H9 (cell line): ENCODE data around the gene DAGLB. TPM values are rescaled to one million over a fixed set of nuclear protein-coding genes. Genes with fewer than 3 reads are reported as not detected.

Source experiments
- DNase-seq: peaks from one replicate; pipeline ENCODE4 v3.0.0-alpha.2; 2017
- H2AFZ ChIP-seq: one replicate; pipeline ENCODE4 v1.6.1; 2013; ENCODE audit warnings: mild to moderate bottlenecking, low read length, control low read depth, moderate library complexity
- H2AK5ac ChIP-seq: 2 replicates; pipeline ENCODE4 v1.6.1; 2013; ENCODE audit warnings: low read length, control low read depth, mixed read lengths; ENCODE audit not compliant: insufficient read length
- H2BK120ac ChIP-seq: one replicate; pipeline ENCODE4 v1.6.1; 2013; ENCODE audit warnings: low read depth, mild to moderate bottlenecking, low read length, control low read depth, inconsistent platforms; ENCODE audit not compliant: poor library complexity, severe bottlenecking
- H2BK12ac ChIP-seq: 2 replicates; pipeline ENCODE4 v1.6.1; 2013; ENCODE audit warnings: low read length, control low read depth, mixed read lengths, low read depth; ENCODE audit not compliant: insufficient read length
- H2BK15ac ChIP-seq: 2 replicates; pipeline ENCODE4 v1.6.1; 2013; ENCODE audit warnings: low read depth, low read length, control low read depth
- H2BK20ac ChIP-seq: one replicate; pipeline ENCODE4 v1.6.1; 2013; ENCODE audit warnings: low read depth, mild to moderate bottlenecking, low read length, control low read depth, inconsistent platforms; ENCODE audit not compliant: poor library complexity, severe bottlenecking
- H2BK5ac ChIP-seq: 2 replicates; pipeline ENCODE4 v1.6.1; 2013; ENCODE audit warnings: low read length, control low read depth, mixed read lengths; ENCODE audit not compliant: insufficient read length
- H3K14ac ChIP-seq: 2 replicates; pipeline ENCODE4 v1.6.1; 2013; ENCODE audit warnings: low read length, control low read depth; ENCODE audit not compliant: insufficient read depth
- H3K18ac ChIP-seq: 2 replicates; pipeline ENCODE4 v1.6.1; 2013; ENCODE audit warnings: low read depth, mild to moderate bottlenecking, mixed read lengths, low read length, control low read depth; ENCODE audit not compliant: insufficient read length
- H3K23ac ChIP-seq: 2 replicates; pipeline ENCODE4 v1.6.1; 2013; ENCODE audit warnings: low read length, control low read depth, mixed read lengths, low read depth; ENCODE audit not compliant: insufficient read length
- H3K23me2 ChIP-seq: 2 replicates; pipeline ENCODE4 v1.6.1; 2013; ENCODE audit warnings: low read depth, mild to moderate bottlenecking, mixed read lengths, low read length, control low read depth; ENCODE audit not compliant: insufficient read length, poor library complexity, severe bottlenecking
- H3K27ac ChIP-seq: 2 replicates; pipeline ENCODE4 v1.5.1; 2013; ENCODE audit warnings: low read length, control low read depth, mixed read lengths, low read depth; ENCODE audit not compliant: insufficient read length
- H3K27me3 ChIP-seq: 2 replicates; pipeline ENCODE4 v1.6.1; 2013; ENCODE audit warnings: low read length, control low read depth, inconsistent platforms; ENCODE audit not compliant: insufficient read depth
- H3K4ac ChIP-seq: 2 replicates; pipeline ENCODE4 v1.6.1; 2013; ENCODE audit warnings: low read depth, mild to moderate bottlenecking, control low read depth, inconsistent platforms, low read length, moderate library complexity
- H3K4me1 ChIP-seq: 2 replicates; pipeline ENCODE4 v1.6.1; 2013; ENCODE audit warnings: low read length, control low read depth, inconsistent platforms; ENCODE audit not compliant: insufficient read depth
- H3K4me2 ChIP-seq: 2 replicates; pipeline ENCODE4 v1.6.1; 2013; ENCODE audit warnings: low read length, control low read depth, mixed read lengths; ENCODE audit not compliant: insufficient read length, insufficient read depth
- H3K56ac ChIP-seq: 2 replicates; pipeline ENCODE4 v1.6.1; 2013; ENCODE audit warnings: low read depth, mild to moderate bottlenecking, mixed read lengths, low read length, control low read depth; ENCODE audit not compliant: insufficient read length
- H3K79me1 ChIP-seq: 2 replicates; pipeline ENCODE4 v1.6.1; 2013; ENCODE audit warnings: low read depth, mild to moderate bottlenecking, moderate library complexity, low read length, control low read depth, inconsistent platforms; ENCODE audit not compliant: insufficient read depth, poor library complexity, severe bottlenecking
- H3K79me2 ChIP-seq: 2 replicates; pipeline ENCODE4 v1.6.1; 2013; ENCODE audit warnings: low read length, control low read depth, inconsistent platforms; ENCODE audit not compliant: insufficient read depth
- H3K9ac ChIP-seq: 2 replicates; pipeline ENCODE4 v1.6.1; 2013; ENCODE audit warnings: low read length, control low read depth, mixed read lengths; ENCODE audit not compliant: insufficient read length; ENCODE audit errors: extremely low read depth
- H3K9me3 ChIP-seq: one replicate; pipeline ENCODE4 v1.6.1; 2013; ENCODE audit warnings: low read depth, low read length, inconsistent platforms; ENCODE audit not compliant: control insufficient read depth
- H3T11ph ChIP-seq: one replicate; pipeline ENCODE4 v1.6.1; 2013; ENCODE audit warnings: mild to moderate bottlenecking, low read length, control low read depth, inconsistent platforms
- H4K20me1 ChIP-seq: one replicate; pipeline ENCODE4 v1.6.1; 2013; ENCODE audit not compliant: control insufficient read depth, insufficient read length, insufficient read depth
- H4K5ac ChIP-seq: 2 replicates; pipeline ENCODE4 v1.6.1; 2013; ENCODE audit warnings: low read depth, mild to moderate bottlenecking, mixed read lengths, low read length, control low read depth; ENCODE audit not compliant: insufficient read length
- H4K8ac ChIP-seq: replicated peaks from 2 replicates; pipeline ENCODE4 v1.6.1; 2013; ENCODE audit warnings: low read length, control low read depth, mixed read lengths, low read depth; ENCODE audit not compliant: insufficient read length
- H4K91ac ChIP-seq: 2 replicates; pipeline ENCODE4 v1.6.1; 2013; ENCODE audit warnings: low read depth, mild to moderate bottlenecking, moderate library complexity, mixed read lengths, low read length, control low read depth; ENCODE audit not compliant: insufficient read length
- H3K27ac Mint-ChIP-seq, 3 experiments: 2 replicates in 2 of 3; 3 replicates in 1 of 3; pipeline ENCODE4 v1.8.0; 2020 to 2021; ENCODE audit warnings: mixed read lengths in 3 of 3, mild to moderate bottlenecking in 1 of 3, moderate library complexity in 1 of 3
- H3K27me3 Mint-ChIP-seq: 2 replicates; pipeline ENCODE4 v1.8.0; 2021; ENCODE audit warnings: low read depth, mild to moderate bottlenecking, moderate library complexity, mixed read lengths
- H3K36me3 Mint-ChIP-seq, 3 experiments: 2 replicates in 2 of 3; 3 replicates in 1 of 3; pipeline ENCODE4 v1.8.0; 2020 to 2021; ENCODE audit warnings: low read depth in 3 of 3, mixed read lengths in 3 of 3; ENCODE audit not compliant: insufficient read depth in 1 of 3
- H3K4me1 Mint-ChIP-seq, 2 experiments: 2 replicates each; pipeline ENCODE4 v1.8.0; 2020; ENCODE audit warnings: mixed read lengths in 2 of 2
- H3K4me3 Mint-ChIP-seq, 2 experiments: 2 replicates in 1 of 2; 3 replicates in 1 of 2; pipeline ENCODE4 v1.8.0; 2020 to 2021; ENCODE audit warnings: mild to moderate bottlenecking in 2 of 2, mixed read lengths in 2 of 2, moderate library complexity in 1 of 2
- H3K9me3 Mint-ChIP-seq, 2 experiments: 2 replicates in 1 of 2; 3 replicates in 1 of 2; pipeline ENCODE4 v1.8.0; 2020; ENCODE audit warnings: mild to moderate bottlenecking in 2 of 2, mixed read lengths in 2 of 2, moderate library complexity in 1 of 2
- WGBS: extraction: QIAGEN DNeasy Blood & Tissue Kit; methylation state at CpG from one replicate; pipeline ENCODE4 v1.1.7; 2013; ENCODE audit warnings: missing lambda C conversion rate, low lambda C conversion rate, mixed read lengths; ENCODE audit not compliant: insufficient read length; ENCODE audit errors: extremely low coverage; 5-methylcytosine and 5-hydroxymethylcytosine counted together
- total RNA-seq: library from RNA; stranded (reverse); gene quantifications from 2 replicates; pipeline ENCODE4 v1.2.1, GENCODE V29; 2021
- TF ChIP-seq, protein P1 (sequence below): fragments of 200-600 bp; sonication (generic); conservative IDR thresholded peaks from 3 replicates; pipeline ENCODE4 v1.8.0; 2021; ENCODE audit warnings: antibody characterized with exemption, mild to moderate bottlenecking

DAGLB gene
- total RNA-seq, 1 experiment from 2014 or later, result 46.4 TPM

DNA sequence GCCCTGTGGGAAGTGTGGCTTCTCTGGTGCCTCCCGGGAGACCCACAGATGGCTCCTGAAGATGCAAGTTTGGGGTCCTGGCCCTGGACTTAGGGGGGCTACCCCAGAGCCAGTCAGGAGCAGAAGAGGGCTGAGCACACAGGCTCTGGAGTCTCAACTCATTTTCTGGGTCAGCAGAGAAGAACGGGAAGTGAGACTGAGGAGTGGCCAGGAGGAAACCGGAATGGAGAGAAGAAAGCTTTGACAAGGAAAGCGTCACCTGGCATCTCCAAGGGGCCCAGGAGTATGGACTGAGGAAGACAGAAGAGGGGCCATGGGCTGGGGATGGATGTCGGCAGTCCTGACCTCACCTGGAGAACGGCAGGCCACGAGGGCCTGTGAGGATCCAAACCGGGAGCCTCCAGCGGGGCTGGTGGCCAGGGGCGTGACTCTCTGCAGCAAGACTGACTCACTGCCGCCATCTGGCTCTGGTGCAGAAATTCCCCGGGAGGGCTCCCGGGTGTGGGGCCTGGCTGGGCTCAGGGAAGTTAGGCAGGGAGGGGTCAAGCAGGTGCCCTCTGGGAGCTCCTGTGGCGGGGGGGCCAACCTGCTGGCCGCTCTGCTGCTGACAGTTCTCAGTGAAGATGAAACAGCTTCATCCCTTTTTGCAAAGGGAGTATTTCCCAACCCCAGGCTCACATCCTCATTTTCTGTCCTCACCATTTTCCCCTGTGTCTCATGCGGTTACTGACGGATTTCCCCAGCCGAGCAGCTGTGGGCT, 23.6 kb downstream of the DAGLB start:
- H3K9me3 Mint-ChIP-seq, result peaks cover 24 to 28% of the 10 kb centered on the region in 2 experiments
- Histone ChIP-seq H3K79me2 (no peaks in the 10 kb centered on the region), H3K23me2 (no peaks in the 10 kb centered on the region), H3K79me1 (no peaks in the 10 kb centered on the region), H3T11ph (no peak overlapping the region), H2BK5ac (no peak overlapping the region), H3K4me2 (no peak overlapping the region), H3K56ac (no peak overlapping the region), H3K18ac (no peak overlapping the region), H3K9ac (no peak overlapping the region), H2BK12ac (no peak overlapping the region), H3K27ac (no peak overlapping the region), H4K5ac (no peak overlapping the region), H2BK15ac (no peak overlapping the region), H4K8ac (no peak overlapping the region), H3K9me3 (peaks cover 15% of the 10 kb centered on the region), H4K20me1 (no peaks in the 10 kb centered on the region), H2BK20ac (no peak overlapping the region), H3K4ac (no peak overlapping the region), H3K27me3 (no peaks in the 10 kb centered on the region), H3K14ac (no peak overlapping the region; the same call in 1 of the 2 replicates), H4K91ac (no peak overlapping the region), H2BK120ac (no peak overlapping the region), H3K23ac (no peak overlapping the region), H3K4me1 (no peaks in the 10 kb centered on the region), H2AFZ (no peak overlapping the region), H2AK5ac (no peak overlapping the region)
- H3K4me1 Mint-ChIP-seq, result no peaks in the 10 kb centered on the region
- no peaks in the 10 kb centered on the region for H3K27me3 Mint-ChIP-seq
- no peak for DNase-seq
- TF ChIP-seq, protein P1, sequence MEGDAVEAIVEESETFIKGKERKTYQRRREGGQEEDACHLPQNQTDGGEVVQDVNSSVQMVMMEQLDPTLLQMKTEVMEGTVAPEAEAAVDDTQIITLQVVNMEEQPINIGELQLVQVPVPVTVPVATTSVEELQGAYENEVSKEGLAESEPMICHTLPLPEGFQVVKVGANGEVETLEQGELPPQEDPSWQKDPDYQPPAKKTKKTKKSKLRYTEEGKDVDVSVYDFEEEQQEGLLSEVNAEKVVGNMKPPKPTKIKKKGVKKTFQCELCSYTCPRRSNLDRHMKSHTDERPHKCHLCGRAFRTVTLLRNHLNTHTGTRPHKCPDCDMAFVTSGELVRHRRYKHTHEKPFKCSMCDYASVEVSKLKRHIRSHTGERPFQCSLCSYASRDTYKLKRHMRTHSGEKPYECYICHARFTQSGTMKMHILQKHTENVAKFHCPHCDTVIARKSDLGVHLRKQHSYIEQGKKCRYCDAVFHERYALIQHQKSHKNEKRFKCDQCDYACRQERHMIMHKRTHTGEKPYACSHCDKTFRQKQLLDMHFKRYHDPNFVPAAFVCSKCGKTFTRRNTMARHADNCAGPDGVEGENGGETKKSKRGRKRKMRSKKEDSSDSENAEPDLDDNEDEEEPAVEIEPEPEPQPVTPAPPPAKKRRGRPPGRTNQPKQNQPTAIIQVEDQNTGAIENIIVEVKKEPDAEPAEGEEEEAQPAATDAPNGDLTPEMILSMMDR, result peak; percentile 19; the same call in 2 of the 3 replicates
- H3K27ac Mint-ChIP-seq, result peak overlapping the region in 1 of 3 experiments; percentile 7; a peak in 1 of 7 replicates
- H3K4me3 Mint-ChIP-seq, result no peak overlapping the region
- no CpG with 5 or more reads among the region's 18 CpGs for WGBS
- peaks cover 69 to 90% (median 87%) of the 10 kb centered on the region in 3 experiments for H3K36me3 Mint-ChIP-seq
